OCI-M2 (cell line): Measurements from ENCODE around the gene TXNDC5.

Experiments
- DNase-seq: peaks from one replicate; lab custom pipeline; 2025; ENCODE audit not compliant: unreplicated experiment; lab: John Stamatoyannopoulos, UW

The TXNDC5 gene

DNA sequence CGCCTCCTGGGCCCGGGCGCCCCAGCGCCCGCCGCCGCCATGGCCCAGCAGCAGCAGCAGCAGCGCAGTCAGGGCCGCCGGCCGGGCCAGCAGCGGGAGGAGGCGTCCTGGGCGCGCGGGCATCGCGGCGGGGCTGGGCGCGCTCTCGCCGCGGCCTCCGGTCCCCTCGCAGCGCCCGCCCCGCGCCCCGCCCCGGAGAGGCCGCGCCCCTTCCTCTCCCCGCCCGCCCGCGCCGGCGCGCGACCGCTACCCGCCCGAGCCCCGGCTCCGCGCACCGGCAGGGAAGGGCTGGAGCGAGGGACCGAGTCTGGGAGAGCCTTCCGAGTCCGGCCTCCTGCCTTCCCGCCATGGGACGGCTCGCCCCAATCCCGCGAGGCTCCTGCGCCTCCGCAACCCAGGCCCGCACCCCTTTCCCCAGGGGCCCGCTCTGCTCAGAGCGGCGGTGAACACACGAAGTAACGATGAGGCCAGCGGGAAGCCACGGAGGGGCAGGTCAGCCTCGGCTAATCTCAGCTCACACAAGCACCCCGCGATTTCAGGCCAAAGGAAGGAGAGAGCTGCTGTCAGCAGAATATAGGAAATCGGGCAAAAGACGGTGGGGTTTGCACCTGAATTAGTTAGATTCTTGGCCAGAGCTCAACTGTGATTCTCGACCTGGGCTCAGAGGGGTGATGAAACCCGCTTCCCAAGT is at the start of gene TXNDC5:
TSS of gene TXNDC5 (minus strand) at position 135 of the 691 bp plus-strand sequence. CDS start at position 123, 12 bp downstream.
- no peak for DNase-seq

DNA sequence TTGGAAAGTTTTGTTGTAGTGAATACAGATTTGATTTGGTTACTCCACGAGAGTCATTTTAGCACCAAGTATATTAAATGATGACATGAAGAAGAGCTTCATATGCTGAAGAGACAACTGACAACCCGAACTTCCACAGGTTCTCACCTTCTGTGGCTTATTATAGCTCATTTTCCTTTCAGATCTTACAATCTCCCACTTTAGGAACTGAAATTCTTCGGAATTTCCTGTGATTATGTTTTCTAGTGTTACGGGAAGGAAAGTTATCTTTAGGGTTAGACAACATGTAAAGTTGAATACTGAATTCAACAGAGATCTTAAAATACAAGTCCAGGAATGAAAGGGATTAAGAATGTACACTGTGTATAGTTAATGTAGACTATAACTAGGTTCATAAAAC is 49.6 kb upstream of the TXNDC5 start:
- no peak for DNase-seq

DNA sequence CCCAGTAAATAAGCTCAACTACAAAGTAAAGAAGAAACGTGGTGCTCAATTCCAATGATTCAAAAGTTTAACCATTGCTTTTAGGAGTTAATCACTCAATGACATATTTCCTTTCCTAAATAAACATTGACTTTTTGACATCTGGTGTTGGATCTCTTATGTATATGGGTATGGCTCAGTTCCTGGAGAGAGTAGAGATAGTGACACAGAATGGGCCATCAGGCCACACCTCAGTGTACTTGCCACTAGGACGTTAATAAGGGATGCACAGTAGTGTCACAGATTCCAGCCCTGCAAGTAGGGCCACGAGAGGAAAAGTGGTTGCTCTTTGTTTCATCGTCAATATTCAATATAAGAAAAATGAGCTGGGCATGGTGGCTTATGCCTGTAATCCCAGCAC is 48.9 kb upstream of the TXNDC5 start:
- DNase-seq: no peak

DNA sequence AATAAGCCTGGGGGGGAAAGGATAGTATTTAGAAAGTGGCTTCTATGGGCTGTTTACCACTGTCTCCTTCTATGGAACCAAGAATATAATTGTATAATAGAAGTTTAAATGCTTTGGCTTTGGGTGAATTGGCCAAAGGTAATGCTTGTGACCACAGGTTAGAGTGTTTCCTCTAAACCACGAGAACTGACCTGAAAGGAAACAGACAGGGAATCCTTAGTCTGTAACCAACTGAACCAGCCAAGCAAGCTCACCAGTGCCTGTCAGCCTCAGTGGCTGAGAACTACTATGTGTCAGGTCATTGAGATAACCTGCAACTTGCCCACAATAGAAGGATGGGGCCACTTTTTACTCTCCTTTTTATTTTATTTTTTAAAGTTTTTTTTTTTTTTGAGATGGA is 47.9 kb upstream of the TXNDC5 start:
- no peak for DNase-seq

DNA sequence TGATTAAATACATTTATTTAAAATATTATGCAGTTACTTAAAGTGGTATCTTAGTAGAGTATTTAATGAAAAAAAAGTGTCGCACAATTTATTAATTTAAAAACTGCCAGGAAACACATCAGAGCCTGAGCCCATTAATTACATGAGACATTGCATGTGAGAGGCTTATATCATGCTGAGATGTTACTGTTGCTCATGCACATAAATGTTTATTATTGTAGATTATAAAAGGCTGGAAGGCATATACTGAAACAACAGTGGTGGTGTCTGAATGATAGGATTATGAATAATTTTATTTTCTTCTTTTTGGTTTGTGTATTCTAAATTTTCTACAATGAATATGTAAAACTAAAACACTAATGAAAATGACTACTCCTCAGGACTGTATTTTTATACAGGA is 45.7 kb upstream of the TXNDC5 start:
- DNase-seq: no peak

DNA sequence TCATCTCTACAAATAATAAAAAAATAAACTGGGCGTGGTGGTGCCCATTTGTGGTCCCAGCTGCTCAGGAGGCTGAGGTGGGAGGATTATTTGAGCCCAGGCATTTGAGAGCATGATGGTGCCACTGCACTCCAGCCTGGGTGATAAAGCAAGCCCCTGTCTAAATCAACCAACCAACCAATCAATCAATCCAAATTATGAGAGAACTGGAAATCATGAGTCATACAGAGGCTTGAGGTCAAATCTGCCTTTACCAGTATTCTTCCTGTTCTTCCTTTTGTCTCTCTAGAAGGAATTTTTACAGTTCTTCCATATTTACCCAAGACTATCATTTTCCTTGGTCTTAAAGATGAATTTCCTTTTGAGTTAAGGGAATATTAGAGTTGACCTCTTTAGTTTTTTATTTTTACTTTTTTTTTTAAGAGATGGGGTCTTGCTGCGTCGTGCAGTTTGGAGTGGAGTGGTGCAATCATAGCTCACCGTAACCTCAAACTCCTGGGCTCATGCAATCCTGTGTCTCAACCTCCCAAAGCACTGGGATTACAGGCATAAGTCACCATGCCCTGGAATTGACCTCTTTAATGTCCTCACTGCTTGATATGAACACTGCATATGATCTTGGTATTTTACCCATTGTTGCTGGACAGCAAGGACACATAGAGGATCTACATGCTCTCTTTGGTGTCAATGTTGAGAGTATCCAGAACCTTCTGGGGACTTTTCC is 44.1 kb upstream of the TXNDC5 start:
- peak; percentile 79 for DNase-seq

DNA sequence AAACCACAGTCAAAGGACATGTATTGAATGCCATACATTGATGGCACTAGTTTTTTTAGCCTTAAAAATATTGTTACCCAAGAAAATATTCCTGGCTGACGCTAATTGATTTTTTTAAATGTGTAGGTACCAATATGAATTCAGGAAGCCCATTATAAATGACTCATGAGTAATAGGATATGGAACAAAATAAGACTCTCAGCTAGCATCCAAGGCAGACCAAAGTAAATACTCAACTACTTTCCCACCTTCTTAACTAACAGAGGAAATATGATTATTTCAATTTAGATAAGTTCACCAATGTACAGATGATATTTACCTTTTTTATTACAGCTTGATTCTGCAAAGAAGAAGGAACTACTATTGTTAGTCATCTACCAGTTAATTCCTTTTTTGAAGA is 43.2 kb upstream of the TXNDC5 start:
- no peak for DNase-seq

DNA sequence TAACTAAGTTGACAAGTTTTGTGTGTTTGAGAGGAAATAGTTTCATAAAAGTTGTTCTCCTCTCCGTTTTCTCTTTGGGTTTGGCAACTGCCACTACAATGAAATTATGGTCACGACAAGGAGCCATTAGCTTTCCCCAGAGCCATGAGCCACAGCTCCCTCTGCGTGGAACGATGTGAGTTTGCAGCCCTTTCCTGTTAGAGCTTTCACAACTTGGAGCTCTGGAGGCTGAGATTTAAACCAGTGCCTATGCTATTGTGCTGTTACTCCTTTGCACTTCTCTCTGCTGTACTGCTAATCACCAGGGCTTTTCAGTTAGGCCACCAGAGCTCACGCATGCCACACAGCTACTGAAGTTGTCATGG is 29.3 kb upstream of the TXNDC5 start:
- DNase-seq: no peak

DNA sequence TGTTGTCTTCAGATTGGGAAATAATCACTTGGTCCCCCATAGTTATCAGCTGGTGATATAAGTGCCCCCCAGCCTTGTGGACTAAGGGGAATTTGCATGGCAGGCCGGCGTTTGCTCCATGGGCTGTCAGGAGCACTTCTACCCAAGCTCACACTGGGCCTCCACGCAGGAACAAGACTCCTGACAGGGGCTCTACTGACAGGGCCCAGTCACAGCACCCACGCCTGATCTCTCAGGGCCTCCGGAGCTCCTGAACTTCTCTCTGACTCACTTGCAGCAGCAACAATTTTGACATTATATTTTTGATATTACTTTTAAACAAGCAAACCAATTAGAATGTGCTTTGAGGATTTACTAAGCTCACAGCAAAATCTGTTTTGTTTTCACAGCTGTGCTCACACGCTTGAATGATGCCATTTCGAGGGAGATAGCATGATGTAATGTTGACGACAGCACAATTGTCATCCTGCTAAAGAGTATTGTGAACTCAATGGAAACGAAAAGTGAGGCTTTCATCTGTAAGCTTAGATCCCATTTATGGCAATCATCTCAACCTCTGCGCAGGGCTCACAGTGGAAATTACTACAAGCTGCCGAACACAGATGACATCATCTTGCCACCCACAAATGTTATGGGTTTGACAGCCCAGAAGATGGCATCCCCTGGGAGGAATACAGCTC is 28.7 kb upstream of the TXNDC5 start:
- no peak for DNase-seq

DNA sequence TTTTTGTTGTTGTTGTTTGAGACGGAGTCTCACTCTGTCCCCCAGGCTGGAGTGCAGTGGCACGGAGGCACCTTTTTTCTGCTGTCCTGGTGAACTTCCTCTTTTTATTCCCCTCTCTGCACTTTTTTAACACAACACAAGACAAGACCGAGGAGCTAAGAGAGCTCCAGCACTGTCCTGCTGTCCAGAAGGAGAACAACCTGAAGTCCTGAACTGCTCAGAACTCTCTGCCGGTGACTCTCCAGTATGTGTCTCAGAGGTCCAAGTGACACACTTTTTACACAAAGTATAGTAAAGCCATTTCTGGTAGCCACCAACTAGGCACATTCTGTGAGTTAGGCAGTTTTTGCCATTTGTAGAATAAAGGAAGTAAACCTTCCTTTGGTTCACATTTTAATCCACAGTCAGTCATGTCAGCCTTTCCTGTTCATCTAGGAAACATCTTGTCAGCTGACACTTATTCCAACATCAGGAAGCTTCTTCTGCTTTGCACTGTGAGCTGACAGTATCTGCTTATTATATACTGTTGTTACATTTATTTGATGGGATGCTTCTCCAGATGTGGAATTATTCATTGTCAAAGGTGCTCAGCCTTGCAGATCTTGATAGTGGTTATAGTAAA is 28.1 kb upstream of the TXNDC5 start:
- DNase-seq: peak; percentile 16

DNA sequence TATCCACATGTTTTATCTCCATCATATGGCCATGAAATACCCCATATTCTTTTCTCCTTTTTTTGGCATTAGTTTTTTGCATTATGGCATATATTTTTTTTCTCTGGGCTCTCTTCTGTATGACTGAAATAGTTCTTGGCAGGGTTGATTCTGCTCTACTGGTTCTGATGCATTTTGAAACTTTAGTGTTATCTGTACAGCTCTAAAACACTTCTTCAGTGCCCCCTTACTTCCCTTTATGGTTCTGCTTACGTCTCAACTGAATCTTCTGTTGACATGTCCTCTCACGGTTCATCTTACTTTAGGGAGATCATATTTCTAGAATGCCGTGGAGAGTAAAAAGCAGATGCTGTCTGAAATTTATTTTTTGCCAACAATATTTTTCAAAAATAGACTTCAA is 23.2 kb upstream of the TXNDC5 start:
- no peak for DNase-seq

DNA sequence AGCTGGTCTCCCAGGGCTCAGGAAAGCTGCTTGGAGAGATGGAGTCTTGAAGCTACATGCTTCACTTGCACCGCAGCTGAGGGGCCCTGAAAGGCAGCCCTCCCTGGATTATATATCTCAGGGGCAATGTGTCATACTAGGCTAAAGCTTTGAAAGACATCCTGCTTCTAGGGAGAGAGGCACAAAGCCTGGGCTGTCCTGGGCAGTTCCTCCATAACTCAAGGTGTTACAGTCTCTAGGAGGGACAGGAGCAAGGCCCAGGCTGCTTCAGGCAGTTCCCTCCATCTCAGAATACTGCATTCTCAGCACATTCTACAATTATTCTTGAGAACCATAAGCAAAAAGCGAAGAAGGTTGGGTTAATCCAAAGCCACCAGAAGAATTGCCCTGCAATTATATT is 22.0 kb upstream of the TXNDC5 start:
- no peak for DNase-seq

DNA sequence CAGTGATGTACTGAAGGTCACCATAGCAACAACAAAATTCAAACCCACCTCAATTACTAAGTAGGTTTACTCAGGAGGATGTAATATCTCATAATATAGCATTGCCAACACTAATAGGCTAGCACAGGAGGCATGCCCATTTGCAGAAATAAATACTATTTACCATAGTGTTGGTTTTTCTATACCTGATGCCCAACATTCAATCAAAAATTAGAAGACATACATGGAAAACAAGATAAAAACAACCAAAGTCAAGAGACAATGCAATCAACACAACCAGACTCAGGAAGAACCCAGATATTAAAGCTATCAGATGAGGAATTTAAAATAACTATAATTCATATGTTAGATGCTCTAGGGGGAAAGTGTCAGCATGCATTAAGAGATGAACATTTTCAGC is 14.3 kb upstream of the TXNDC5 start:
- DNase-seq: no peak

DNA sequence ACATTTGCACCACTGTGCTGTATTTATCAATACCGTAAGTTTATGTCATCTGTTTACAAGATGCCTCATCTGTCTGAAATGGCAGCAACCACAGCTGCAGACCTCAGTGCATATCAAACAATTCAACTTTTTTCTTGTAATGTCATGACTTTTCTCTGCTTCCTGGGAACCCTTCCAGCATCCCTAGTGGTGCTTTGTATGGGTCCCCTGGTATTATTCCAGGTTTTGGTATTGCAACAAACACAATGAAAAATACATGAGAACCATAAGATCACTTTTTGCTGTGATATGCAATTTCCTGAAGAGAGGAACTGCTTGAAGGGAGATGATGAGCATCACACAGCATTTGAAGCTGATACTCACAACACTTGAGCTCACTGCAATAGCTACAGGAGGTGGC is 12.0 kb upstream of the TXNDC5 start:
- DNase-seq: no peak

DNA sequence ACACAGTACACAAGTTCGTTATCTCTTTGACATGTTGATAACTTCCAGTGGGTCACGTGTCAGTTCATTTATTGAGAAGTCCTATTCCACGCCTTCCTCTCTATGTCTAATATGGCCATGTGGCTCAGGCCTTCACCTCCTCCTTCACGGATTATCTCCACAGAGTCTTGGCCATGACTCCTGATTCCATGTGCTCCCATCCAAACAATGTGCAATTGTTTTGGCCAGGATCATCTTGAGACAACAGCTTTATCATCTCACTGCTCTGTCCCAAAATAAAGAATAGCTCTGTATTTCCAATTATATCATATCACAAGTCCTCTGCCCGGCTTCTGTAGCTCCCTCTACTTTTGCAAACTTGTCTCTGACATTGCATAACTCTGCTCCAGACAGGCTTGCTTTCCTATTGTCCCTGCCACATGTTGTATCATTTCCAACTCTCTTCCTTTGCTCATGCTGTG is 11.1 kb upstream of the TXNDC5 start:
- no peak for DNase-seq

DNA sequence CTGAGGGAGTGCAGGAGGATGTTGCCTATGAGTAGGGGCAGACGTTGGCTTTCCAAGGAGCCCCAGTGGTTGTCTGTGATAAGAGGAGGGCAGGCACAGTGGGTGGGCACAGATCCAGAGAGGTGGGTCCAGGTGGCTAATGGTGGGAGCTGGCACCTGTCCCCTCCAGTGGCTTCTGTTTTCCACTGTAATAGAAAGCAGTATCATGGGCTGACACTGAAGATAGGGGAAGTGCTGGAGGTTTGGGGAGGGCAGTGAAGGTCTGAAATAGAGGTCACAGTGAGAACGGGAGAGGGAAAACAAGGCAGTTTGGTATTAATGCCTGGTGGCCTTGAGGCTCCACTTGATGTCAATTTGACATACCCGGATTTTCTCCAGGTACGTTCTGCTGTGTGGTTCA is 10.5 kb upstream of the TXNDC5 start:
- DNase-seq: no peak

DNA sequence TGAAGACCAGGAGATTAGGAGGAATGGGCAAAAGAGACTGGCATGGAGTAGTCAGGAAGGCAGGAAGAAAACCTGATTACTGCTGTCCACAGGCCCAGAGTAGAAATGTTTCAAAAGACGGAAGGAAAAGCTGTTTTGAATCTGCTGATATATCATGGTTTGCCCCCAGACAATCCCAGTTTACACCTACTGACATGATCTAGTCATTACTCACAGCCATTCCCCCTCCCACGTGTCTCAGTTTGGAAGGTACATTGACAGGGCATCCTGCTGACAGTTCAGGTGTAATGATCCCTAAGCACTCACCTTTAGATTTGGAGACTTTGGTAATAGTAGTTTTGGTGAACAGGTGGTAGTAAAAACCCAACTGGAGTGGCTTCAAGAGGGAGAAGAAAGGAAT is 9.8 kb upstream of the TXNDC5 start:
- DNase-seq: no peak

DNA sequence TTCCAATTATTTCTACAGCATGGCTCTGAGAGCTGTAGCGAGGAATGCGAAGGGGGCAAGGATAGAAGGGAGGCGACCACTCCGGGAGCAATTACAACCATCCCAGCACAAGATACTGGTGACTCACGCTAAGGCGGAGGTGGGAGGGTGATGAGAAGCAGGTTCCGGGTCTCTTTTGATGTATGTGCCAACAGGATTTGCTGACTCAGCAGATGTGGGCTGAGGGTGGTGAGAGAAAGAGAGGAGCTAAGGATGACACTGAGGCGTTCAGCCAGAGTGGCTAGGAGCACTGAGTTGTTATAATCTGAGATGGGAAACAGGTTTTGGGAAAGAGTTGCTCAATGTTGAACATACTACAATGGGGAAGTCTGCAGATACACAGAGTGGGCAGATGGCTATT is 9.3 kb upstream of the TXNDC5 start:
- no peak for DNase-seq

DNA sequence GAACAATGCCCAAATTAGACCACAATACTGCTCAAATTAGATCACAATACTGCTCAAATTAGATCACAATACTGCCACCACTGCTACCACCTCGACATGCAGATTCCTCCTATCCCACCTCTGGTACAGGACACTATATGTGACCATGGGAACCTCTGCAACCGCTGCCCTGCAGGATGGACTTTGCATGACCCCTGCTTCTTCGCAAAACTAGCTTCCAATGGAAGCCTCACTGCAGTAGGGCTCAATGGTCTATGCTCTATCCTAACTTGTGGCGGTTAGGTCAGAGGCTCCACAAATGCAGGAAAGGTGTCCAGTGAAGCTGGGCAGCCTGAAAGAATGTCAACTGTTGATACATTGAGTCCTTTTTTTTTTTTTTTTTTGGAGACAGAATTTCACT is 7.8 kb upstream of the TXNDC5 start:
- no peak for DNase-seq

DNA sequence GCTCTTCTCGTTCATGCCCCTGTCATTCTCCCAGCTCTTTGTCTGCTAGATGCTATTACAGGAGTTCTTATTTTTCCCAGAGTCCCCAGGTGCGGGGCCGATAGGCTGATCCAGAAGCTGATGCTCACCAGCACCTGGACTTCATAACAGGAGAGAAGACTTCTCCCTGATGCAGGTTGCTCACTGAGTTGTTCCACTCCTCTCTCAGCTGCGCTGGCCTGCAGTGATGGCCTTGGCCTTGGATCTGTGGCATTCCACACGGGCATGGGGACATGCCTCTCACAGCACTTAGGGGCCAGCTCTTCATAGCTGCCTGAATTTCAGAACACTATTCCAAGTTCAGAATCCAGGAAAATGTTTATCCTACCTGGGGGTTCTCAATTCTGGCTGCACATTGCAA is 7.1 kb upstream of the TXNDC5 start:
- no peak for DNase-seq

DNA sequence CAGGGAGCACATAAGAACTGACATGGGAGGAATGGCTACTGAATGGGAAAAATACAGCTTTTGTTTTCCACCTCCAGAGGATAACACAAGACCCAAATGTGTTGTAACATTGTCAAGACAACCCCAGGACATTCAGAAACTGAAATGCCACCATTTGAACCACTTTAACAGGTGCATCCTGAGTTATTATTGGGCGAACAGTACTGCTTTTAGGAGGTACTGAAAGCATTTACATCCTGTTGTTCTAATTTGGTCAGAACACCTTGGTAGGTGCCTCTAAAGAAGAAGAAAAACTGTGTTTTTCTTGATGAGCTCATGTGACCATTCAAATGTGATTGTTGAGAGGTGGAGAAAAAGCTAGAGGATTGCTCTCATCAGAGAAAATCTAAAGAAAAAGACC is 6.4 kb upstream of the TXNDC5 start:
- no peak for DNase-seq
